Measurements from ENCODE around the gene CCDC66. TPM values are rescaled to one million over a fixed set of nuclear protein-coding genes. Genes with fewer than 3 reads are reported as not detected.

The CCDC66 gene
- total RNA-seq, 1 experiment from 2014 or later = 32.0 TPM

- no peak for DNase-seq
- no peaks in the 10 kb centered on the region for H3K23me2 ChIP-seq (ENCODE audit: insufficient read length, low read depth, low read length, poor library complexity, severe bottlenecking)
- no peak overlapping the region for H4K8ac ChIP-seq (replicated peaks; ENCODE audit: insufficient read length, low read depth, low read length)
- H4K5ac ChIP-seq (ENCODE audit: insufficient read length, low read depth, low read length) = no peak overlapping the region
- H3K14ac ChIP-seq (ENCODE audit: insufficient read depth, low read length) = no peak overlapping the region
- peak overlapping the region in 1 of 3 experiments; percentile 71; a peak in 1 of 7 replicates for H3K27ac Mint-ChIP-seq
- H3K18ac ChIP-seq (ENCODE audit: insufficient read length, low read depth, low read length) = no peak overlapping the region
- H3K9ac ChIP-seq (ENCODE audit: extremely low read depth, insufficient read length, low read length) = no peak overlapping the region
- H3K27me3 ChIP-seq (ENCODE audit: insufficient read depth, low read length) = no peaks in the 10 kb centered on the region
- no peaks in the 10 kb centered on the region for H4K20me1 ChIP-seq (ENCODE audit: control insufficient read depth, insufficient read depth, insufficient read length)
- H3K9me3 Mint-ChIP-seq = no peaks in the 10 kb centered on the region
- no peaks in the 10 kb centered on the region for H3K4me1 Mint-ChIP-seq
- no peak overlapping the region for H3K4me2 ChIP-seq (ENCODE audit: insufficient read depth, insufficient read length, low read length)
- H3K4me3 Mint-ChIP-seq = no peak overlapping the region
- no peaks in the 10 kb centered on the region for H3K4me1 ChIP-seq (ENCODE audit: insufficient read depth, low read length)
- no peak overlapping the region for H2BK120ac ChIP-seq (ENCODE audit: low read depth, low read length, poor library complexity, severe bottlenecking)
- no peak overlapping the region for H2BK15ac ChIP-seq (ENCODE audit: low read depth, low read length)
- H2AK5ac ChIP-seq (ENCODE audit: insufficient read length, low read length) = no peak overlapping the region
- H3K27ac ChIP-seq (ENCODE audit: insufficient read length, low read depth, low read length) = no peak overlapping the region
- H2BK5ac ChIP-seq (ENCODE audit: insufficient read length, low read length) = no peak overlapping the region
- H3K79me2 ChIP-seq (ENCODE audit: insufficient read depth, low read length) = no peaks in the 10 kb centered on the region
- H3K23ac ChIP-seq (ENCODE audit: insufficient read length, low read depth, low read length) = no peak overlapping the region
- no peak overlapping the region for H4K91ac ChIP-seq (ENCODE audit: insufficient read length, low read depth, low read length)
- H3K27me3 Mint-ChIP-seq (ENCODE audit: low read depth) = no peaks in the 10 kb centered on the region
- no CpG with 5 or more reads among the region's 2 CpGs for whole genome bisulfite sequencing (ENCODE audit: extremely low coverage, insufficient read length, low lambda C conversion rate)
- H3K56ac ChIP-seq (ENCODE audit: insufficient read length, low read depth, low read length) = no peak overlapping the region
- no peak overlapping the region for H3K4ac ChIP-seq (ENCODE audit: low read depth, low read length)
- peaks cover 6 to 55% (median 47%) of the 10 kb centered on the region in 3 experiments; a peak in 6 of 7 replicates for H3K36me3 Mint-ChIP-seq (ENCODE audit: insufficient read depth in 1 of 3, low read depth in 3 of 3)
- H3K79me1 ChIP-seq (ENCODE audit: insufficient read depth, low read depth, low read length, poor library complexity, severe bottlenecking) = no peaks in the 10 kb centered on the region
- no peak overlapping the region for H3T11ph ChIP-seq (ENCODE audit: low read length)
- no peak overlapping the region for H2BK12ac ChIP-seq (ENCODE audit: insufficient read length, low read depth, low read length)
- TF ChIP-seq CTCF (conservative IDR thresholded peaks at IDR 0.05) = no peak
- no peak overlapping the region for H2BK20ac ChIP-seq (ENCODE audit: low read depth, low read length, poor library complexity, severe bottlenecking)
- H3K9me3 ChIP-seq (ENCODE audit: control insufficient read depth, low read depth, low read length) = no peaks in the 10 kb centered on the region
- no peak overlapping the region for H2AFZ ChIP-seq (ENCODE audit: low read length)
These were observed 72.1 kb downstream of the CCDC66 start for GRCh38 chr3:56629047-56629446.

Data from H9 (cell line).